Activated T-helper 17 cell treated with anti-CD3 and anti-CD28 coated beads, Interleukin-2, amount 50 U/mL, for 72 hours (primary cell): ENCODE results near the gene PTP4A1. TPM values are rescaled to one million over a fixed set of nuclear protein-coding genes. Genes with fewer than 3 reads are reported as not detected.
"Not testable (repeated sequence)": the region's sequence is repeated elsewhere in the genome, so short reads cannot be mapped to it uniquely, and the experiment has no call there.

Experiments used
- ATAC-seq: fragments of 150-1000 bp; cut with Tn5 transposase; replicated peaks from 2 replicates; pipeline ENCODE4 v1.10.0; 2021; ENCODE audit warnings: mild to moderate bottlenecking, moderate library complexity
- H3K27ac Mint-ChIP-seq: one replicate; pipeline ENCODE4 v1.8.0; 2022; ENCODE audit warnings: mixed read lengths
- H3K27me3 Mint-ChIP-seq: one replicate; pipeline ENCODE4 v1.8.0; 2022; ENCODE audit warnings: mixed read lengths
- H3K36me3 Mint-ChIP-seq: one replicate; pipeline ENCODE4 v1.8.0; 2022; ENCODE audit warnings: low read depth, mild to moderate bottlenecking, mixed read lengths
- H3K4me1 Mint-ChIP-seq: one replicate; pipeline ENCODE4 v1.8.0; 2022; ENCODE audit warnings: mixed read lengths
- H3K4me3 Mint-ChIP-seq: one replicate; pipeline ENCODE4 v1.8.0; 2022; ENCODE audit warnings: mild to moderate bottlenecking, mixed read lengths
- H3K9me3 Mint-ChIP-seq: one replicate; pipeline ENCODE4 v1.8.0; 2022; ENCODE audit warnings: mixed read lengths
- total RNA-seq, 2 donors: library from RNA; stranded (reverse); gene quantifications; one replicate each; pipeline ENCODE4 v1.2.3, GENCODE V29; 2022

The PTP4A1 gene
- total RNA-seq, 2 donors from 2014 or later: 43.3 to 70.8 TPM

GRCh38 chr6:63584125-63584514 is 11.8 kb downstream of the PTP4A1 start:
- Mint-ChIP-seq H3K27me3 (no peaks in the 10 kb centered on the region), H3K4me1 (no peaks in the 10 kb centered on the region), H3K27ac (no peak overlapping the region), H3K4me3 (no peak overlapping the region), H3K36me3 (peaks cover 48% of the 10 kb centered on the region), H3K9me3 (no peaks in the 10 kb centered on the region)
- ATAC-seq: no peak

GRCh38 chr6:63584566-63584965 is 12.3 kb downstream of the PTP4A1 start:
- Mint-ChIP-seq H3K27me3 (no peaks in the 10 kb centered on the region), H3K4me1 (no peaks in the 10 kb centered on the region), H3K9me3 (no peaks in the 10 kb centered on the region), H3K36me3 (peaks cover 43% of the 10 kb centered on the region), H3K27ac (no peak overlapping the region), H3K4me3 (no peak overlapping the region)
- ATAC-seq: no peak

GRCh38 chr6:63585652-63586051 is 13.4 kb downstream of the PTP4A1 start:
- not testable (repeated sequence) for H3K27ac Mint-ChIP-seq, ATAC-seq, H3K4me1 Mint-ChIP-seq, H3K4me3 Mint-ChIP-seq, H3K27me3 Mint-ChIP-seq, H3K9me3 Mint-ChIP-seq
- peaks cover 32% of the 10 kb centered on the region for H3K36me3 Mint-ChIP-seq

GRCh38 chr6:63589952-63590411 is 17.7 kb downstream of the PTP4A1 start:
- Mint-ChIP-seq H3K4me3 (no peak overlapping the region), H3K9me3 (no peaks in the 10 kb centered on the region), H3K27ac (no peak overlapping the region), H3K4me1 (no peaks in the 10 kb centered on the region), H3K36me3 (no peaks in the 10 kb centered on the region), H3K27me3 (no peaks in the 10 kb centered on the region)
- no peak for ATAC-seq

DNA sequence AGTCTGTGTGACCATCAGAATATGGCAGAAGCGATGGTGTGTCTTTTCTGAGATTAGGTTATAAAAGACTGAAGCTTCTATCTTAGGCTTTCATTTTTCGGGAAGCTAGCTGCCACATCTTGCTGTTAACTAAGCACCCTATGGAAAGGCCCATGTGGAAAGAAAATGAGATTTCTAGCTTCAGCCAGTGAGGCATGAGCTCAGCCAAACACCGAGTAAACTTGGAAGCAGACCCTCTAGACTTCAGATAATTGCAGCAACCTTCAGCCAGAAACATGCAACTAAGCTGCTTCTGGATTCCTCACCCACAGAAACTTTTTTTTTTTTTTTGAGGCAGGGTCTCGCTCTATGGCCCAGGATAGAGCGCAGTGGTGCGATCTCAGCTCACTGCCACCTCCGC is 20.6 kb downstream of the PTP4A1 start:
- H3K27ac Mint-ChIP-seq: no peak overlapping the region
- ATAC-seq: no peak

DNA sequence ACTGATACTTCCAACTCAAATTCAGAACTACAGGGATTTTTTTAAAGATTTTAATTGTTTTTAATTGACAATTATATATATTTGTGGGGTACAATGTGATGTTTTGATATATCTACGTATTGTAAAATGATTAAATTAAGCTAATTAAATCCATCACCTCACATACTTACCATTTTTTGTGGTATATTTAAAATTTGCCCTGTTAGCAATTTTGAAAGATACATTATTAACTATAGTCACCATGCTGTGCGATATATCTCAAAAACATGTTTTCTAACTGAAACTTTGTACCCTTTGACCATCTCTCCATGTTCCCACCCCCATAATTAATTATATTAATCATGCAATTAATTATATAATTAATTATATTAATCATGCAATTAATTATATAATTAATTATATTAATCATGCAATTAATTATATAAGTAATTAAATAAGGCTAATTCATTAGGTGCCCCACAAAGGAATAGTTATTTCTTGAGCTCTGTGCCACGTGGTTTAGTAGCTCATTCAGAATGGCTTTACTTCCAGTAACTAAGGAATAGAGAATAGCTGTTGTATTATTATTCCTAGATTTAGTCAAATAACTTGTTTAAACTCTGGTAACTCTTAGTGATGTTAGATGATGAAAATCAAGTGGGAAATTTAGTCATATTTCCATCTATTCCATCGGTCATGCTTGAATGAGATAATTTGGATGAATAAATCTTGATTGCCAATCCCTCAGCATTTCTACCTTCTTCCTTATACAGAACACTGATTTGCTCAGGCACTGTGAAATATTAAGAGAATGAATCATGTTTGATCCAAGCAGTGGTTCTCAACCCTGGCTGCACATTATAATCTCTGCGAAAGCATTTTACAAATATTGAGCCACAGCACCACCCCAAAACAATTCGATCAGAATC is 25.1 kb downstream of the PTP4A1 start:
- H3K27ac Mint-ChIP-seq: no peak overlapping the region
- H3K9me3 Mint-ChIP-seq: no peaks in the 10 kb centered on the region
- H3K27me3 Mint-ChIP-seq: no peaks in the 10 kb centered on the region
- H3K4me1 Mint-ChIP-seq: peaks cover 9% of the 10 kb centered on the region
- ATAC-seq: no peak
- H3K36me3 Mint-ChIP-seq: no peaks in the 10 kb centered on the region
- peak overlapping the region; percentile 85 for H3K4me3 Mint-ChIP-seq

More for the DNA sequence above, 20.6 kb downstream of the PTP4A1 start:
- Mint-ChIP-seq H3K36me3 (no peaks in the 10 kb centered on the region), H3K27me3 (no peaks in the 10 kb centered on the region), H3K4me3 (no peak overlapping the region), H3K4me1 (peaks cover 2% of the 10 kb centered on the region), H3K9me3 (no peaks in the 10 kb centered on the region)

GRCh38 chr6:63598049-63599036 is 26.1 kb downstream of the PTP4A1 start:
- no peaks in the 10 kb centered on the region for H3K9me3 Mint-ChIP-seq
- no peaks in the 10 kb centered on the region for H3K36me3 Mint-ChIP-seq
- H3K4me3 Mint-ChIP-seq: peak overlapping the region; percentile 85
- peak; percentile 100 for ATAC-seq
- H3K4me1 Mint-ChIP-seq: peaks cover 9% of the 10 kb centered on the region
- no peak overlapping the region for H3K27ac Mint-ChIP-seq
- no peaks in the 10 kb centered on the region for H3K27me3 Mint-ChIP-seq

DNA sequence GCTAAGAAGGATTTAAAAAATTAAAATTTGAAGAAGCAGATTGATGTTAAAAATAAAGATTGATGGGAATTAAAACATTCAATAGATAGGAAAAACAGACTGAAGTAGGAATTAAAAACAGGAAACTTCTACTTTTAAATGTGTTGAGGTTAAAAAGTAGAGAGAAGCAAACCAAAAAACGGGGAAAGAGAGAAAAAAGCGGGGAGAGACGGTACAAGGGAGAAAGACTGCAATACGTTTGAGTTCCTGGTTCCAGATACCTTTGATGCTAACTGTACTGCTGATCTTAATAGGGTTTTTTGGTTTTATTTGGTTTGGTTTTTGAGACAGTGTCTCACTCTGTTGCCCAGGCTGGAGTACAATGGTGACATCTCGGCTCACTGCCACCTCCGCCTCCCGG is 27.0 kb downstream of the PTP4A1 start:
- Mint-ChIP-seq H3K9me3 (no peaks in the 10 kb centered on the region), H3K4me3 (peak overlapping the region; percentile 85), H3K27me3 (no peaks in the 10 kb centered on the region), H3K27ac (no peak overlapping the region), H3K4me1 (peaks cover 9% of the 10 kb centered on the region), H3K36me3 (no peaks in the 10 kb centered on the region)
- no peak for ATAC-seq

DNA sequence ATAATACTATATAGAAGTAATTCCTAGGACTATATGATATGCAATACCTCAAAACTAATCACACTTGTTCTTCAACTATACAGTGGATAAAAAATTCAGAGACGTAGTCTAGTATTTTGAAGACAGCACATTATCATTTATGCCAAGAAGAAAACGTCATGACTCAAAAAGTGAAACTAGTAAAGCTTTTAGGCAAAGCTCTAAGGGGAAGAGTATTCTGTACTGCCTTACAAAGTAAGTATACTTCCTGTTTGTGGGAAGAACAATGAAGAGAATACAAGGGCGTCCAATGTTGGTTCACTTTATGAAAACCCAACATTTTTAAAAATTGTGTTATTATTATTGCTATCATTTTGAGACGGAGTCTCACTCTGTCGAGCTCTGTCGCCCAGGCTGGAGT is 27.9 kb downstream of the PTP4A1 start:
- Mint-ChIP-seq H3K4me1 (peaks cover 9% of the 10 kb centered on the region), H3K27me3 (no peaks in the 10 kb centered on the region), H3K27ac (no peak overlapping the region), H3K36me3 (no peaks in the 10 kb centered on the region), H3K4me3 (no peak overlapping the region), H3K9me3 (no peaks in the 10 kb centered on the region)
- ATAC-seq: no peak

DNA sequence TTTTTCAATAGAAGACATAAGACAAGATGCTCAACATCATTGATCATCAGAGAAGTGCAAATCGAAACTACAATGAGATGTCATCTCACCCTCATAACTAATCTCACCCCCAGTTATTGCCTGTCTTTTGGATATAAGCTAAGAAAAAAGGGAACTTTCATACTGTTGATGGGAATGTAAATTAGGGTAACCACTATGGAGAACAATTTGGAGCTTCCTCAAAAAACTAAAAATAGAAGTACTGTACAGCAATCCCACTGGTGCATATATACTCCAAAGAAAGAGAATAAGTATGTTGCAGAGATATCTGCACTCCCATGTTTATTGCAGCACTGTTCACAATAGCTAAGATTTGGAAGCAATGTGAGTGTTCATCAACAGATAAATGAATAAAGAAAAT is 37.0 kb downstream of the PTP4A1 start:
- no peak overlapping the region for H3K4me3 Mint-ChIP-seq
- no peaks in the 10 kb centered on the region for H3K27me3 Mint-ChIP-seq
- H3K27ac Mint-ChIP-seq: no peak overlapping the region
- H3K36me3 Mint-ChIP-seq: no peaks in the 10 kb centered on the region
- no peaks in the 10 kb centered on the region for H3K9me3 Mint-ChIP-seq
- no peak for ATAC-seq
- no peaks in the 10 kb centered on the region for H3K4me1 Mint-ChIP-seq

DNA sequence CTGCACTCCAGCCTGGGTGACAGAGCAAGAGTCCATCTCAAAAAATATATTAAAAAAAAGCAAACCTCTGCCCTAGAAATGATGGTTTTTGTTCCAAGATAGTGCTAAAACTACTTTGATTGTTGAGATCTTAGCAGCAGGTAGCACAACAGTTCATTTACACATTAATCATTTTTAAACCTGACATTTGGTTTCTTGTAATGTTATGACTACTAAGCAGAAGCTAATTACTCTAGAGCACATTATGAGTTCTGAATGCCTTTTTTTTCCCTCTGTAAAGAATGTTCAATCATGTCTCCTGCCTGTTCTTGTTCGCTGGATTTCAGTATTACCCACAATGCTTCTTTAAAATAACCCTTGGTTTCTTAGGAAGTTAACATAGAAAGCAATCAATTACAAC is 38.7 kb downstream of the PTP4A1 start:
- Mint-ChIP-seq H3K36me3 (no peaks in the 10 kb centered on the region), H3K4me1 (no peaks in the 10 kb centered on the region), H3K27ac (no peak overlapping the region), H3K9me3 (no peaks in the 10 kb centered on the region), H3K27me3 (no peaks in the 10 kb centered on the region), H3K4me3 (no peak overlapping the region)
- ATAC-seq: no peak

- H3K36me3 Mint-ChIP-seq: no peaks in the 10 kb centered on the region
- H3K27ac Mint-ChIP-seq: no peak overlapping the region
- no peaks in the 10 kb centered on the region for H3K9me3 Mint-ChIP-seq
- no peaks in the 10 kb centered on the region for H3K27me3 Mint-ChIP-seq
- no peaks in the 10 kb centered on the region for H3K4me1 Mint-ChIP-seq
- no peak for ATAC-seq
- no peak overlapping the region for H3K4me3 Mint-ChIP-seq
These were observed 39.3 kb downstream of the PTP4A1 start for GRCh38 chr6:63611560-63611959.

DNA sequence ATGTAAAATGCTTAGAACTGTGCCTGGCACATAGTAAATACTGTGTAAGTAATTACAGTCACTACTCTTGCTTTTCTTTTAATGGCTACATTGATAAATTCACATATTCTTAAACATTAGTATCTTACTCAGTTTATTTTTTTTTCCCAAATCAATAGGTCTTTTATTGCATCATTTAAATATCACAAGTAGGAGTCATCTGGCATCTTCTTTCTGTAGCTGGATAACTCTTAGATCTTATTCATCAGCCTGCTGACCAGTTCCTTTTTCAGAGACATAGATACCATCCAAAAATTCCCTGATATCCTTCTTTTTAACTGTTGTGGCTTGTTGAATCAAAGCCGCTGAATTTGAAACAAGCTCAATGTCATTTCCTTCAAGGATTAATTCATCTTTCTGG is 43.3 kb downstream of the PTP4A1 start:
- Mint-ChIP-seq H3K4me1 (no peaks in the 10 kb centered on the region), H3K27me3 (peaks cover 17% of the 10 kb centered on the region)

More for the DNA sequence above, 43.3 kb downstream of the PTP4A1 start:
- H3K27ac Mint-ChIP-seq: no peak overlapping the region
- H3K4me3 Mint-ChIP-seq: no peak overlapping the region
- H3K9me3 Mint-ChIP-seq: no peaks in the 10 kb centered on the region
- no peaks in the 10 kb centered on the region for H3K36me3 Mint-ChIP-seq
- no peak for ATAC-seq
